T-helper 1 cell treated with Interleukin-12 subunit alpha and Interleukin-12 subunit beta and Interleukin-4 antibody, amounts not matched to agents 30 ng/mL and 1 ng/mL, for 36 hours (primary cell): ENCODE measurements around the gene HLA-E. TPM values are rescaled to one million over a fixed set of nuclear protein-coding genes. Genes with fewer than 3 reads are reported as not detected.
"Not testable (repeated sequence)": the region's sequence is repeated elsewhere in the genome, so short reads cannot be mapped to it uniquely, and the experiment has no call there.

Experiments
- intact Hi-C: fragments of 100-400 bp; cut with micrococcal nuclease; formaldehyde crosslinking; loops from one replicate; pipeline ENCODE4 v1.15.1; 2024
- total RNA-seq: library from RNA; stranded (reverse); gene quantifications from 2 replicates; pipeline ENCODE4 v1.2.3, GENCODE V29; 2022

HLA-E gene
- 499 and 512 TPM in 2 replicates for total RNA-seq

DNA sequence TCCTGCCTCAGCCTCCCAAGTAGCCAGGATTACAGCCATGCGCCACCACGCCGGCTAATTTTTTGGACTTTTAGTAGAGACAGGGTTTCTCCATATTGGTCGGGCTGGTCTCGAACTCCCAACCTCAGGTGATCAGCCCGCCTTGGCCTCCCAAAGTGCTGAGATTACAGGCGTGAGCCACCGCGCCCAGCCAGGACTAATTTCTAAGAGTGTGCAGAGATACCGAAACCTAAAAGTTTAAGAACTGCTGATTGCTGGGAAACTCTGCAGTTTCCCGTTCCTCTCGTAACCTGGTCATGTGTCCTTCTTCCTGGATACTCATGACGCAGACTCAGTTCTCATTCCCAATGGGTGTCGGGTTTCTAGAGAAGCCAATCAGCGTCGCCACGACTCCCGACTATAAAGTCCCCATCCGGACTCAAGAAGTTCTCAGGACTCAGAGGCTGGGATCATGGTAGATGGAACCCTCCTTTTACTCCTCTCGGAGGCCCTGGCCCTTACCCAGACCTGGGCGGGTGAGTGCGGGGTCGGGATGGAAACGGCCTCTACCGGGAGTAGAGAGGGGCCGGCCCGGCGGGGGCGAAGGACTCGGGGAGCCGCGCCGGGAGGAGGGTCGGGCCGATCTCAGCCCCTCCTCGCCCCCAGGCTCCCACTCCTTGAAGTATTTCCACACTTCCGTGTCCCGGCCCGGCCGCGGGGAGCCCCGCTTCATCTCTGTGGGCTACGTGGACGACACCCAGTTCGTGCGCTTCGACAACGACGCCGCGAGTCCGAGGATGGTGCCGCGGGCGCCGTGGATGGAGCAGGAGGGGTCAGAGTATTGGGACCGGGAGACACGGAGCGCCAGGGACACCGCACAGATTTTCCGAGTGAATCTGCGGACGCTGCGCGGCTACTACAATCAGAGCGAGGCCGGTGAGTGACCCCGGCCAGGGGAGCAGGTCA, at the start of gene HLA-E:
HLA-E (plus strand) TSS at position 429 of the 945 bp plus-strand sequence; CDS start at position 452, 23 bp downstream.
- intact Hi-C loops, result loop anchor here (1.0 to 10.0 kb wide), 12 partner anchors 20 to 715 kb away; partner anchors contain the start of genes ABCF1, C6orf136, GNL1 and GTF2H4

DNA sequence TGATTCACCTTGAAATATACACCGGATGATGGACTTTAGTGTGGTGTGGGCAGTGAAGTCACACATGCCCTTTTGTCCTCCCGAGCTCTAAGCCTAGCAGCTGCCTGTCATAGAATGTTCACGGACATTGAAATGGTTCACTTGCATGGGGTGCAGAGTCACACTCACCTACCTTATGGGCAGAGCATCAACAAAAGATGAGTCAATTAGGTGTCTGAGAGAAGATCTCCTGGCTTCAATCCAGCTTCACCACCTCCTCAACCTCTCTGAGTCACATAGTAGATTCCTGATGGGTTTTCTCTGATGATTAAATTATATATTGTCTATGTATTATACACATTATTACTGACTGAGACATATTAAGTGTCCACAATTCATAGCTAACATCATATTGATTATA, 48.1 kb upstream of the HLA-E start:
- intact Hi-C loops, result no loop called here

DNA sequence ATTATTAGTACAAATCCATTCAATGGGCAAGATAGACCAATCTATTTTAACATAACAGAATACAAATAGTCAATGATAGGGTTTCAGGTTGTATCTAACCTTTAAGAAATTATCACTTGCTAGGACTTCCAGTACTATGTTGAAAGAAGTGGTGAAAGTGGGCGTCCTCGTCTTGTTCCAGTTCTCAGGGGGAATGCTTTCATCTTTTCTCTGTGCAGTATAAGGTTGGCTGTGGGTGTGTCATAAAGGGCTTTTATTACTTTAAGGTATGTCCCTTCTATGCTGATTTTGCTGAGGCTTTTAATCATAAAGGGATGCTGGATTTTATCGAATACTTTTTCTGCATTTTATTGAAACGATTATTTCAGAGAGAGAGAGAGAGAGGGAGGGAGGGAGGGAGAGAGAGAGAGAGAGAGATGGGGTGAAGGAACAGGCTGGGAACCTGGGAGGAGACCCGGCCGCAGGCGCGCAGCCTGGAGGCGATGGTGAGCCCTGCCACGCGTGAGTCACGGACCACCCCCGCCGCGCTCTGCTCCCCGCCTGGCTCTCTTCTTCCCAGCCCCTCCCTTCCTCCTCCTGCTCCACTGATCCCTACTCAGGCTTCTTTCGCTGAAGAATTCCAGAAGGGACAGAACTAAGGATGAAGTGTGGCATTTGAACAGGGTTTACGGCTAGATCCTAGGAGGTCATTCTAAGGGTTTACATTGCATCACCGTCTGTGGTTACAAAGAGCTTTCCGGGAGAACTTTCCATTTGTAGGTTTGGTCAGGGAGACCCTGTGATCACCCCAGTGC, 45.5 kb upstream of the HLA-E start:
- intact Hi-C loops, result no loop called here

DNA sequence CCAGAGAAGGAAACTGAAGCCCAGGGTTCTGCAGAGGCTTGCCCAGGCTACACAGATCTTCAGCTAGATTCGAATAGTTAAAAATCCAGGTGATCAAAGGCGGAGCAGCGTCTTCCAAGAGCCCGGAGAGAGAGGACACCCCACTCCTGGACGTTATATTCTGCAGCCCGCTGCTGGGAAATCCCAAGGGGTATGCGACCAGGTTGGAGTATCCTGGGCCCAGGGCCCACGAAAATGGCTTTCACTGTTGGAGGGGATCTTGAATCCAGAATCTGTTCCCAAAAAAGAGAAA, 44.9 kb upstream of the HLA-E start:
- intact Hi-C loops, result no loop called here

DNA sequence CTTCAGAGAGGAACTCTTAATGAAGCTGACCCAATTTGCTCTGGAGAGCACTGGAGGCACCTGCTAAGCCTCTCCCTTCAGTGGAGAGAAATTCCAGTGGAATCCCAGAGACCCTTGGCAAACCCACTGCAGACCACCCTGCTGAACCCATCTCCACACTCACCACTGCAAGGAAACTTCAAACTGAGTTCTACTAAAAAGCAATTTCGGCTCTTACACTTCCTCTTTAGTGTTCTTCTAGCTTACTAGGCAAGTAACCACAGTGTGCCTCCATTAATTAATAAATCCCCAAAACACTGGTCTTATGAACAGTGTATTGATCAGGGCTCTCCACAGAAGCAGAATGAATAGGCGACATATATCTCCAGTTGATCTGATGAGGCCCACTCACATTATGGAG, 43.0 kb upstream of the HLA-E start:
- intact Hi-C loops, result no loop called here

DNA sequence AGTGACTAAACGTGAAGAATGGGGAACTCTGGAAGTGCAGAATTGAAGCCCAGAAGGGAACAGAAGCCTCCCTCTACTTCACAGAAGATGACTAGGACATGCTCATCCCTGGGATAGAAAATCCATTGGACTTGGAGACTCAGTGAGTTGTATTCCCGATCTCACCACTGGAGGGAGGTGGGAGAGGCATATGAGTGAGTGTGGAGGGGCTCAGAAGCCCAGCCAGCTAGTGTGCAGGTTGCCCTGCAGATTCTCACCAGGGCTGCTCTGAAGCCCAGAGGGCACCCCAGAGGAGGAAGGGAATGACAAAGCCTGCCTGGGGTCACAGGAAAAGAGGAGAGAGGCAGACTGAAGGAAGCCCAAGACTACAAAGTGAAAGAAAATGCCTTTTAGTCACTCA, 42.1 kb upstream of the HLA-E start:
- intact Hi-C loops, result no loop called here

DNA sequence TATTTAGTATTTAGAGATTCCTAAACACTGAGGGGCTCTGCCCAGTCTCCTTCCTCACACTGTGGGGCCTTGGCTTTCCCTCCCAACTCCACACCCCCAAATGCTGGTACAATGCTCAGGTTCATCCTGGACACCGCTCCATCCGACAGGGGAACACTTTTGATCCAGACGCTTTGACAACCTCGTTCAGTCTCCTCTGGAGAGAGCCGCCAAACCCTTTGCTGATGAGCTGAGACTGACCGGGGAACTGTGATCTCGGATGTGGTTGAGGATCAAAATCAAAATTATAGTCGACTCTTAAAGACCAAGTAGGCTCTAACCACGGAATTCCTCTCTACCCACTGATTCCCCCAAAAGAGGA, 38.8 kb upstream of the HLA-E start:
- intact Hi-C loops, result loop anchor here (2.0 kb wide), 3 partner anchors 16 to 40 kb away; no protein-coding TSS in a partner anchor

DNA sequence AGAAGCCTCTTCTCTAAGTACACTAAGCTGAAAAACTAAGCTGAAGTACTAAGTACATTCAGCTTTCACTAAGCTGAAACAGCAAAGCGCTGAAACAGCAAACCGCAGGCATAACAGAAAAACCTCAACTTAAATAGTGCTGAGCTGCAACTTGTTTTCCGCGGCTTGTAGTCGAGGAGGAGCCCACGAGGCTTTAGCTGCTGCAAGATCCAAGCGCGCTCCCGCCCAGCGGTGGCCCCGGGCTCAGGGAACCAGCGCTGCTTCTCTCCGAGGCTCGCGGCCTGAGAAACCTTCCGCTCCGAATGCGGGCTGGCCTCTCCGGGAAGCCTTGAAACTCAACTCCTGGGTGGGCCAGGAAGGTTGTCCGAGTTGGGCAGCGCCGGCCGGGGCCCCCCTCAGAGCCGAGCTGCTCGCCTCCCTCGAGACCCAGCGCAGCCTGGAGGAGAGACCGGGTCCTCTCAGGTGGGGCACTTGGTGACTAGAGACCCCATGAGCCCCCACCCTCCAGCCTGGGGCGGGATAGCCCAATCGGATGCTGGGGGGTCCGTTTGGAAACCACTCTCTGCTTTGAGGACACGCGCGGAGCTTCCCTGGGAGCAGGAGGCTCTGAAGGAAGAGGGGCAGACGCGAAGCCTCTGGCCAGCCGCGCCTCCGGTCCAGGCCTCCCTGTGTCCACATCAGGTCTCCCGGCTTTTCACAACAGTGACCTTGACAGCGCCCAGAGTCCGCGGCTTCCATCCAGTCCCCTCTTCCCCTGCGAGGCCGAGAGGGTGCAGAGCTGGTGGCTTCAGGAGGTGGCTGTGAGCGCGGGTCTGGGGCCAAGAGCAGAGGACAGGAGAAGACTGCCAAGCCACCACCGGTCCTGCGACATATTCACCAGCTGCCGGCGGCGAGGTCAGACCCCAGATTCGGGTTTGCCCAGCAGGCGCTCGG, 38.1 kb upstream of the HLA-E start:
- intact Hi-C loops, result loop anchor here (1.0 to 2.0 kb wide), 4 partner anchors 16 to 94 kb away; no protein-coding TSS in a partner anchor

DNA sequence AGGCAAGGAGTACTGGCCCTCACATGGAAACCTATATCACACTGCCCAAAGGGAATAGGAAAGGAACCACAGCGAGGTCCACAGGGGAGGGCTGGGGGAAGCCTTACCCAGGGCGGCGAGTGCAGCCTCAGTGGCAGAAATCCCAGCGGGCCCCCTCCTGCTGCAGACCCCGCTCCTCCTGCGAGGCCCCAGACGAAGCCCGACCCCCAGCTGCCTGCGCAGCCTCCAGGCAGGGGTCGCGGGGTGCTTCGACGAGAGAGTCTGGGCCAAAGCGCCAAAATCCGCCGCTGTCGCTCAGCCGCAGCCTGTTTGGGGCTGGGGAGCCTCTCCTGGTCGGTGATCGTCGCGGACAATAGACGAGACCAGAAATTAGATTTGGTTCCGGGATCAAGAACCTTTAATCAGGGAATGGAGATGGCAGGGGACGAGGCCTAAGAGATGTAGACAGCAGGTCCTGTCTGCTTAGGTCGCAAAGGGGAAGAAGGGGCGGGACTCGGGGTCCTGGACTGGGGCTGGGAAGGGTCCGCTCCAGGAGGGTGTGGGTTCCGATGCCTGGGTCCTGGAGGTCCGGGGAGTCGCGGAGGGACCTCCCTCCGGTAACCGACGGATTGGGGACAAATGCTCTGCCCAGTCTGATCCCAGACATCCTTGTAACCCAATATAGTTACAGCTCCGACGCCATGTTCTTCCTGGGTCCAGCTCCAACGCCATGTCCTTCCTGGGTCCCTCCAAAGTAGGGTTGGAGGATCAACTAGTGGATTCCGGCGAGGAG, 36.4 kb upstream of the HLA-E start:
- intact Hi-C loops, result loop anchor here (1.0 kb wide), 3 partner anchors 10 to 634 kb away; no protein-coding TSS in a partner anchor

DNA sequence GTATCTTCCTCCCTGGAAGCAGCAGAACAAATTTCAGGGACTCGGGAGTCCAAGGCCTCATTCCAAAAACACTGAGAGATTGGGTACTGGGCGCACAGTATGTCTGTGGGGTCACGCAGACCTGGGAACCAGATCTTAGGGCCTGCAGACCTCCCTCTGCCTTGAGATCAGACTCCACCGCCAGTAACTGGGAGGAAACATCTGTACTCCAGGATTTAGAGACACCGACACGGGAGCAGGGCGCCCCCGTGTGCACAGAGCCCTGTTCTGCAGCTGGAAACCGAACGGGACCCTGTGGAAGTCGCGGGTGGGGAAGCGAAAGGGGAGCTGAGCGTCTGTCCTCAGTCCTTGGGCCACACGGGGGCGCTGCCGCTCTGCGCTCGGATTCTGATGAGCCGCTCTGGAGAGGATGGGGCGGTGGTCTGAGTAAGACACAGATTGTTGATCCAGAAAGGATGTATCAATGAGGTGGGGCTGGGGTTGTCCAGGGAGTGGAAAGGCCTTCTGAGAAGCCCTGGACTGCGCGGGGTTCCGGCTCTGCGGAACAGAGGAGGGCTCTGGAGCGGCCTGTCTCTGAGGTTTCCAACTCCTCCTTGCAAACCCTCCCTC, 35.7 kb upstream of the HLA-E start:
- intact Hi-C loops, result loop anchor here (1.0 kb wide), 3 partner anchors 10 to 634 kb away; no protein-coding TSS in a partner anchor

DNA sequence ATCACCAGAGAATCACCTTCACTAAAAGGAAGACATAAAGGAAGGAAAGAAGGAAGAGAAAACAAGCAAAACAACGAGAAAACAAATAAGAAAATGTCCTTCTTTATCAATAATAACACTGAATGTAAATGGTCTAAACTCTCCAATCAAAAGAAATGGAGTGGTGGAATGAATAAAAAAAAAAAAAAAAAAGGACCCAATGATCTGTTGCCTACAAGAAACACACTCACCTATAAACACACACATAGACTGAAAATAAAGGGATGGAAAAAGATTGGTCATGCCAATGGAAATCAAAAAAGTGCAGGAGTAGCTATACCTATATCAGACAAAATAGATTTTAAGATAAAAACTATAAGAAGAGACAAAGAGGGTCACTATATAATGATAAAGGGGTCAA, 30.2 kb upstream of the HLA-E start:
- intact Hi-C loops, result no loop called here

DNA sequence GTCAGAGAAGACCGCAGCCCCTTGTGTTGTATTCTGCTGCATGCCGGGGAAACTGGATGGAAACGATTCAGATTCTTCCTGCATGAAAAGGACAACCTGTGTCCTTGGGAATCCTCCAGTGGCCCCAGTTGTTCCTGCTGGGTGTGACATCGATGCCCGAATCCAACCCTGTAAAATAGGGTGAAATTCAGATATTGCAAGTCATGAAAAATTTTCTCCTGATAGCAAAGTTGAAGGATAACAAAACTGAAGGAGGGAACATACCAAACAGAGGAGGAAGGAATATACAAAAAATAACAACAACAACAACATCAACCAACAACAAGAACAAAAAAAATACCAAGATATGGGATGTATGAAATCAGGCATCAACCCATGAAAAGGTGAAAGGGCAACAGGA, 28.3 kb upstream of the HLA-E start:
- intact Hi-C loops, result no loop called here

DNA sequence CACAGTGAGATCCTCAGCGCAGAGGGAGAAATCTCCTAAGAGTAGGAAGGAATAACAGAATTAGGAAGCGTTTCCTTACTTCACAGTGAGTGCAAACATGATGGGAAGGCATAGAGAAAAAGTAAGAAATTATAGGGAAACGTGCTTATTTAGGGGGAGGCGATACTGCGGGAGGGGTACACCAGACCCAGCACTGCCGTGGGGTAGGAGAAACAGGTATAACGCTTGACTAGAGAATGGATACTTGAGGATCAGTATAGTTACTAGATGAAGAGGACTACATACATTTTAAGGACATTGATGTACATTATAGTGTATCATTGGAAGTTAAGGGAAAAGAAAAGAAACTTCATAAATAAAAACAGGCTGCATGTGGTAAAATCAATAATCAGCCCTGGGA, 26.8 kb upstream of the HLA-E start:
- intact Hi-C loops, result no loop called here

DNA sequence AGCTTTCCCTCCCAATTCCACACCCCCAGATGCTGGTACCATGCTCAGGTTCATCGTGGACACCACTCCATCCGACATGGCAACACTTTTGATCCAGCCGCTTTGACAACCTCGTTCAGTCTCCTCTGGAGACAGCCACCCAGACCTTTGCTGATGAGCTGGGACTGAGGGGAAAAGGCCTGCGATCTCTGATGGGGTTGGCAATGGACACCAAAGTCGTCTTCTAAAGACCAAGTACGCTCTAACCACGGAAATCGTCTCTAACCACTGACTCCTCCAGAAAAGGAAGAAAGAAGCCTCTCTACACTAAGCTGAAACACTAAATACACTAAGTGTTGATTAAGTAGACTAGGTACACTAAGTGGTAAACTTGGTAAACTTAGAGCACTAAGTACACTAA, 26.1 kb upstream of the HLA-E start:
- intact Hi-C loops, result loop anchor here (1.0 kb wide), 1 partner anchor 10 kb away; no protein-coding TSS in a partner anchor

DNA sequence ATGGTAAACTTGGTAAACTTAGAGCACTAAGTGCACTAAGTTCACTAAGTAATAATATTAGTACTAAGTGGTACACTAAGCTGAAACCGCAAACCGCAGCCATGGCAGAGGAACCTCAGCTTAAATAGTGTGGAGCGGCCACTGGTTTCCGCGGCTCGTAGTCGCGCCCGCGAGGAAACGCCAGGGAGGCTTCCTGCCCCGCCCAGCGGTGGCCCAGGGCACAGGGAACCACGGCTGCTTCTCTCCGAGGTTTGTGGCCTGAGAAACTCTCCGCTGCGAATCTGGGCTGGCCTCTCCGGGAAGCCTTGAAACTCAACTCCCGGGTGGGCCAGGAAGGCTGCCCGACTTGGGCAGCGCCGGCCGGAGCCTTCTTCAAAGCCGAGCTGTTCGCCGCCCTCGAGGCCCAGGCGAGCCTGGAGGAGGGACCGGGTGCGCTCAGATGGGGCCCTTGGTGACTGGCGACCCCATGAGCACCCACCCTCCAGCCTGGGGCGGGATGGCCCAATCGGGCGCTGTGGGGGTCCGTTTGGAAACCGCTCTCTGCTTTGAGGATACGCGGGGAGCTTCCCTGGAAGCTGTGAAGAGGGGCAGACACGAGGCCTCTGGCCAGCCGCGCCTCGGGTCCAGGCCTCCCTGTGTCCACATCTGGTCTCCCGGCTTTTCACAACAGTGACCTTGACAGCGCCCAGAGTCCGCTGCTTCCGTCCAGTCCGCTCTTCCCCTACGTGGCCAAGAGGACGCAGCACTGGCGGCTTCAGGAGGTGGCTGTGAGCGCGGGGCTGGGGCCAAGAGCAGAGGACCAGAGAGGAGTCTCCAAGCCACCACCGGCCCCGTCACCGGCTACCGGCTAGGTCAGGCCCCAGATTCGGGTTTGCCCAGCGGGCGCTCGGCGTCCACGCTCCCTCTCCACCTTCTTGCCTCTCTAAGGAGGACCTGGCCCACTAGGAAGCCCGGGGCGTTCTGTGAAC, 25.4 kb upstream of the HLA-E start:
- intact Hi-C loops, result loop anchor here (1.0 kb wide), 1 partner anchor 11 kb away; no protein-coding TSS in a partner anchor

DNA sequence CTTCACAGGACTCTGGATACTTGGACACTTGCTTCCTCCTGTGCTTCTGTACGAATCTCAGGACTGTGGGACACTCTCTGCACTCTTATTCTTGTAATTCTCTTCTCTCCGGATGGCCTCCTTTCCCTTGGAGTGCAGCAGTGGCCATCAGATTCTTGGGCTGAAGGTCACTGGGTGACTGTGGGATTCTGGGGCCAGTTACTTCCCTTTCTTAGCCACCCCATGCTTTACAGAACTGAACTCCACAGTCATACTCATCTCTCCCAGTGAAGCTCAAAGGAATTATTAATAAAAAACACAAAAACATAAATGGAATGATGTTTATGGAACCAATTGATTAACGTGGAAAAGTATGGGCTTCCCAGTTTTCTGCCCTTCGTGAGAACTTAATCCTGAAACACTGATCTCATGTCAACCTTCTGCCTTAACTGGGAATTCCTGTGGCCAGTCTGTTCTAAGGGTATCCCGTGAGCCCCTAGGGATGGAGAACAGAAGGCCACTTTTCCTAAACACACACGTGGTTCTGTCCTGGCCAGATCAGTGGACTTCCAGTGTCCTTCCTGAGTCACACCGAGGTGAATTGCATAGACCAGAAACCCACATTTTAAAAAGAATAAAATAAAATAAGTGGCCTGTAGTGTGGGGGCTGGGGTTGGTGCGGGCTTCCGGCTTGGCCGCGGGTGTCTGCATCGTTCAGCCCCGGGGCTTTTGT, 23.6 kb upstream of the HLA-E start:
- intact Hi-C loops, result loop anchor here (2.0 kb wide), 1 partner anchor 15 kb away; no protein-coding TSS in a partner anchor

DNA sequence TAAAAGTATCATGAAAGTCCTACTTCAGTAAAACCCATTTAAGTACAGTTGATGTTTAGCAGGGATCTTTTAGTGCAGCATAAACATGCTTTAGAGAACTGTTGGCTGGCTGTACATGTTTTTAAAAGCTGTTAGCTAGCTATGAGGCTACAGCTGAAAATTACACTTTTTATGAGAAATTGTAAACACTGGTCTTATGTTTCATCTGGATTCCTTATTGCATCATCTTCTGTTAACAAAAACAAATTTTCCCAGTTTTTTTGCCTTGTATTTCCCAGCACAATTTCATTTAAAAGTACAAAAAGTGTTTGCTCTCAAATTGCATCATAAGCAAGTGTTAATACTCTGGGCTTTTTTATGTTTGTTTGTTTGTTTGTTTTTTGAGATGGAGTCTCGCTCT, 18.3 kb upstream of the HLA-E start:
- intact Hi-C loops, result no loop called here

DNA sequence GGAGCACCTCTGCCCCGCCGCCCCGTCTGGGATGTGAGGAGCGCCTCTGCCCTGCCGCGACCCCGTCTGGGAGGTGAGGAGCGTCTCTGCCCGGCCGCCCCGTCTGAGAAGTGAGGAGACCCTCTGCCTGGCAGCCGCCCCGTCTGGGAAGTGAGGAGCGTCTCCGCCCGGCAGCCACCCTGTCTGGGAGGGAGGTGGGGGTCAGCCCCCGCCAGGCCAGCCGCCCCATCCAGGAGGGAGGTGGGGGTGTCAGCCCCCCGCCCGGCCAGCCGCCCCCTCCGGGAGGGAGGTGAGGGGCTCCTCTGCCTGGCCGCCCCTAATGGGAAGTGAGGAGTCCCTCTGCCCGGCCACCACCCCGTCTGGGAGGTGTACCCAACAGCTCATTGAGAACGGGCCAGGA, 14.2 kb upstream of the HLA-E start:
- intact Hi-C loops, result not testable (repeated sequence)
